GM12864 (cell line): Measurements from ENCODE around the gene TMEM218.

Experiments used
- DNase-seq: peaks from one replicate; pipeline ENCODE4 v3.0.0-alpha.2; 2011; ENCODE audit warnings: low read depth
- H3K4me3 ChIP-seq: 2 replicates; pipeline ENCODE4 v1.5.1; 2011; ENCODE audit warnings: mild to moderate bottlenecking, low read depth, low read length, control low read depth
- CTCF ChIP-seq: IDR thresholded peaks from 2 replicates; pipeline ENCODE4 v1.5.1; 2011; ENCODE audit warnings: low read depth, mild to moderate bottlenecking, moderate library complexity, low read length, control low read depth, inconsistent platforms; ENCODE audit errors: missing control alignments

TMEM218 gene

GRCh38 chr11:125086633-125087296 is 24.7 kb downstream of the TMEM218 start:
- DNase-seq, result no peak
- H3K4me3 ChIP-seq, result no peak overlapping the region
- TF ChIP-seq CTCF, result no peak

- no peak for TF ChIP-seq CTCF
- no peak overlapping the region for H3K4me3 ChIP-seq
- DNase-seq, result no peak
Observed at GRCh38 chr11:125085301-125086081, 25.9 kb downstream of the TMEM218 start.

GRCh38 chr11:125084761-125085231 is 26.6 kb downstream of the TMEM218 start:
- no peak overlapping the region for H3K4me3 ChIP-seq
- no peak for DNase-seq
- TF ChIP-seq CTCF, result no peak

GRCh38 chr11:125084057-125084416 is 27.4 kb downstream of the TMEM218 start:
- no peak for TF ChIP-seq CTCF
- DNase-seq, result no peak
- H3K4me3 ChIP-seq, result no peak overlapping the region

GRCh38 chr11:125083312-125084056 is 27.9 kb downstream of the TMEM218 start:
- TF ChIP-seq CTCF, result no peak
- no peak for DNase-seq
- H3K4me3 ChIP-seq, result no peak overlapping the region

- TF ChIP-seq CTCF, result no peak
- DNase-seq, result no peak
- H3K4me3 ChIP-seq, result no peak overlapping the region
Observed at GRCh38 chr11:125082611-125083311, 28.7 kb downstream of the TMEM218 start.
